Stimulated activated CD8-positive, alpha-beta memory T cell treated with anti-CD3 and anti-CD28 coated beads, Interleukin-4, amount 100 ng/mL, for 4 hours (primary cell): ENCODE results near the gene SIRPG.
"Not testable (repeated sequence)": the region's sequence is repeated elsewhere in the genome, so short reads cannot be mapped to it uniquely, and the experiment has no call there.

ENCODE experiments used
- DNase-seq, 2 donors: peaks; one replicate each; pipeline ENCODE4 v3.0.0-alpha.2; 2020; ENCODE audit warnings: low read depth in 2 of 2, low spot score in 1 of 2

Gene SIRPG

GRCh38 chr20:1608678-1609347, 48.8 kb downstream of the SIRPG start:
- DNase-seq = not testable (repeated sequence)

DNA sequence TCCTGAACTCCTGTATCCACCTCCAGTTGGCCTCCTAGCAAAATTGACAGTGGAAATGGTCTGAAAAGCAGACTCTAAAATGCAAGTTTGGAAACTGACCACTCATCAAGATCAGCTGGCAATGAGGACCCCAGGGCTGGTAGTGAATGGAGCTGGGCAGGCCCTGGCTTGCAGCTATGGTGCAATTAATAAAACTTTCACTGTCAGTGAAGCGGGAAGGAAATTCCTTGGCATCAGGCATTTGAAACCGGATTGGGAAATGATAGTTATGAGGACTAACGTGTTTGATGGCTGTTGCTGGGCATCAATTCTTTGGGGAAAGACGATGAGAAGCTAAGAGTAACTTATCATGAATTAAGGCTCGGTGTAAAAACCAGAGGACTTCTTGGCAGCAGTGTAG, 56.8 kb downstream of the SIRPG start:
- DNase-seq = no peak

- no peak for DNase-seq
Observed at GRCh38 chr20:1595333-1595732, 62.2 kb downstream of the SIRPG start.

DNA sequence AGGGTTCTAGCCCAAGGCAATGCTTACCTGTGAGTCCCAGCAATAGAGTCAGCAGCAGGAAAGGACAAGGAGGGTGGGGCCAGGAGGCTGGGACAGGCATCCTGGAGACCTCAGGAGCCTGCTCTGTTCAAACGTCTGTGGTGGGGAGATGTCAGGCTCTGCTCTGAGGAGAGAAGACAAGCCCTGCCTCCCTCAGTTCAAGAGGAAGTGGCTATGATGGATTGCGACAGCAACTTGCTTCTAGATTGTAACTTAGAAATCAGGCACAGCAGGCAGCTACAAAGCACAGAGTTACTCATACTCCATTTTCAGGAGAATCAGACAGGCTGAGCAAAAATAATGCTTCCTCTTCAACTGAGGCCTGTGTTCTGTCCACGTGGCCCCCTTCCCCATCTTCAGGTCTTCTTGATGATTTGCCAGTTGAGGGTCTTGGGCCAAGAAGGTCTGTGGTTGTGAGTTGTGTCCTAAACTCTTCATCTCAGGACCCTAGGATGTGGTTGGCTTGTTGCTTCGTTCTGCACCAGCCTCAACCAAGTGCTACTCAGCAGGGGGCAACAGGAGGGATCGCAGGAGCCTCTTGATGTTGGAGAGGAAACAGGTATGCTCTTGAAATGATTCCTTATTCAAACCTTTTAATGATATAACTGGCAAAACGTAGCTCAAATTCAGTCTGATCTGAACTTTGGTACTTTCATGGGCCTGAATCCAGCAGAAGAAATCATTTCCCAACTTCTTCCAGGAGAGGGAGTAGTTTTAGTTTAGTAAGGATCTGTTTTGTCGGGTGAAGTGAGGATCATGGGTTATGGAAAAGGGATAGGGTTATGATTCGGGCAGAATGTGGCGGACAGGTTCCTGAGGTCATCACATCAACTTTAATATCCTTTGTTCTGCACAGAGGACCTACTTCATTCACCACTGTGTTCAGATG, 68.8 kb downstream of the SIRPG start:
- no peak for DNase-seq

DNA sequence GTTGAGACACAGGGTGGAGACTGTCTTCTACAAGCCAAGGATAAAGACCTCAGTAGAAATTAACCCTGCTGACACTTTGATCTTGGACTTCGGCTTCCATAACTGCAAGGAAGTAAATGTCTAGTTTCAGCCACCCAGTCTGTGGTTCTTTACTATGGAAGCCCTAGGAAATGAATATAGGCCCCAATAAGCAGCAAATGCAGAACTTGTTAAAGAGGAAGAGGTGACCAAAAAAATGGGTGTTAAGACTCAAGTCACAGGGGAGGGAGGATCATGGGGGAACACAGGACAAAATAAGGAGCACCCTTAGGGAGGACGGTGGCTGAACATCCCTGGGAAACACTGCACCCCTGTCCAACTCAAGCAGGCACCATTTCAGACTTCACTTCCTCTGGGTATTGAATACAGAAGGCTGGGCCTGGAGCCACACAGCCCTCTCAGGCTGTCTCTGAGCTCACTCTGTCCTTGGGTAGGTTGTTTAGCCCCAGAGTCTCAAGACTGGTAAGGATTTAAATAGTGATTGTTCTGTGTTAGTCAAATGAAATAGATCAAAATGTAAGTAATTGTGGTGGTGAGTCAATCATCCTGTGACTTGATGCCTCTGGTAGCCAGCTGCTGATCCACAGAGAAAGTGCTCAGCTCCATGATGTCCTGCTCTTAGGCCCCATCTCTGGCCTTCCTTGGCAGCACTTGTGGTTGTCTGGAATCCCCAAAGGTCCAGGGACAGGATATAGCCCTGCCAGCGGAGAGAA, 69.6 kb downstream of the SIRPG start:
- DNase-seq = no peak

DNA sequence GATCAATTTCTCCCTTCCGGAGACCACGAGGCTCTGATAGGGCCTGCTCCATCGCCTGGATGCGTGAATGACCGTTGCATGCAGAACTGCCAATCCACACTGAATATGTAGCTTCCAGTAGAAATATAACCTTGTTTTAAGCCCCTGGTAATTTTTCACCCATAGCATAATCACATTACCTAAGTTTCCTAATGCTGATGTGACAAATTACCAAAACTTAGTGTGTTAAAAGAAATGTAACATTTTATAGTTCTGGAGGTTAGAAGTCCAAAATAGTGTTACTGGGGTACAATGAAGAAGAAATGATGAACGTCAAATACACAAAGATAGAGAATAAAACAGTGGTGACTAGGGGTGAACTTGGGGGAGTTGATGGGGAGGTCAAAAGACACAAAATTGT, 78.1 kb downstream of the SIRPG start:
- DNase-seq = no peak
